PC-3 (cell line): ENCODE results near the gene ACRV1. TPM values are rescaled to one million over a fixed set of nuclear protein-coding genes. Genes with fewer than 3 reads are reported as not detected.

ENCODE experiments used
- ATAC-seq: fragments of 200-7000 bp; cut with Tn5 transposase; 2 replicates; pipeline ENCODE4 v1.9.1; 2020; ENCODE audit warnings: mild to moderate bottlenecking, moderate library complexity
- BruUV-seq: library from RNA; stranded (reverse); fragments of 400-500 nt; replicated peaks from 2 replicates; lab custom pipeline; 2021; lab: Mats Ljungman, UMichigan
- CTCF ChIA-PET: fragments of 300-600 bp; sonication (Branson Sonifier 250); formaldehyde crosslinking; loops from one replicate; lab custom pipeline; 2022; ENCODE audit warnings: antibody characterized with exemption; lab: Charles Lee
- POLR2A ChIA-PET: fragments of 300-600 bp; sonication (Branson Sonifier 250); formaldehyde crosslinking; loops from one replicate; lab custom pipeline; 2022; ENCODE audit warnings: antibody characterized with exemption; ENCODE audit not compliant: unreplicated experiment; lab: Charles Lee
- DNase-seq: peaks from one replicate; pipeline ENCODE4 v3.0.0-alpha.2; 2015
- H2AFZ ChIP-seq: fragments of 300-600 bp; sonication (generic); 2 replicates; pipeline ENCODE4 v1.6.0; 2016; ENCODE audit warnings: antibody characterized with exemption, low read length
- H3F3A ChIP-seq: fragments of 300-600 bp; sonication (generic); one replicate; pipeline ENCODE4 v1.6.0; 2017; ENCODE audit warnings: antibody characterized with exemption, low read length, control low read depth, mild to moderate bottlenecking; ENCODE audit not compliant: unreplicated experiment
- H3K27ac ChIP-seq: fragments of 300-600 bp; sonication (generic); 2 replicates; pipeline ENCODE4 v1.5.1; 2016; ENCODE audit warnings: mild to moderate bottlenecking, low read length
- H3K27me3 ChIP-seq: fragments of 300-600 bp; sonication (generic); 2 replicates; pipeline ENCODE4 v1.6.1; 2016; ENCODE audit warnings: low read length, mixed read lengths
- H3K36me3 ChIP-seq: fragments of 300-600 bp; sonication (generic); 2 replicates; pipeline ENCODE4 v1.6.1; 2016; ENCODE audit warnings: low read depth, mixed run types, low read length, mixed read lengths
- H3K4me1 ChIP-seq: fragments of 300-600 bp; sonication (generic); 2 replicates; pipeline ENCODE4 v1.5.1; 2016; ENCODE audit warnings: low read length; ENCODE audit not compliant: insufficient read depth
- H3K4me2 ChIP-seq: fragments of 300-600 bp; sonication (generic); 2 replicates; pipeline ENCODE4 v1.6.0; 2016; ENCODE audit warnings: low read length
- H3K4me3 ChIP-seq: fragments of 300-600 bp; sonication (generic); 2 replicates; pipeline ENCODE4 v1.5.1; 2016; ENCODE audit warnings: mild to moderate bottlenecking, low read length, mixed read lengths
- H3K79me2 ChIP-seq: fragments of 300-600 bp; sonication (generic); 2 replicates; pipeline ENCODE4 v1.6.1; 2017; ENCODE audit warnings: low read length, mixed read lengths
- H3K9ac ChIP-seq: fragments of 300-600 bp; sonication (generic); 2 replicates; pipeline ENCODE4 v1.6.0; 2016; ENCODE audit warnings: mild to moderate bottlenecking, low read length
- H3K9me2 ChIP-seq: fragments of 300-600 bp; sonication (generic); replicated peaks from 2 replicates; pipeline ENCODE4 v1.6.1; 2016; ENCODE audit warnings: mixed run types, low read length, mixed read lengths
- H3K9me3 ChIP-seq: fragments of 300-600 bp; sonication (generic); 2 replicates; pipeline ENCODE4 v1.6.1; 2016; ENCODE audit warnings: low read length, mixed read lengths
- H4K20me1 ChIP-seq: fragments of 300-600 bp; sonication (generic); 2 replicates; pipeline ENCODE4 v1.6.1; 2016; ENCODE audit warnings: low read length, mixed read lengths
- EZH2 ChIP-seq: fragments of 300-600 bp; sonication (generic); IDR thresholded peaks from one replicate; pipeline ENCODE4 v1.6.1; 2017; ENCODE audit warnings: antibody characterized with exemption, mild to moderate bottlenecking, low read length; ENCODE audit not compliant: unreplicated experiment
- EZH2phosphoT487 ChIP-seq: fragments of 300-600 bp; sonication (generic); IDR thresholded peaks from 2 replicates; pipeline ENCODE4 v1.6.1; 2018; ENCODE audit warnings: mild to moderate bottlenecking, antibody characterized with exemption, low read length, borderline replicate concordance
- intact Hi-C: fragments of 100-400 bp; cut with micrococcal nuclease; formaldehyde crosslinking; loops from 2 replicates; pipeline ENCODE4 v1.9.0; 2023
- total RNA-seq: library from RNA; depleted of rRNA; stranded (reverse); fragments of >200 nt; gene quantifications from 2 replicates; pipeline ENCODE4 v1.2.3, GENCODE V29; 2014
- TF ChIP-seq, protein P1 (sequence below): fragments of 300-600 bp; sonication (generic); conservative IDR thresholded peaks from 2 replicates; pipeline ENCODE4 v1.5.1; 2017; ENCODE audit warnings: antibody characterized with exemption, low read depth, mild to moderate bottlenecking, low read length

The ACRV1 gene
- total RNA-seq, 1 experiment from 2014 or later: not detected

DNA sequence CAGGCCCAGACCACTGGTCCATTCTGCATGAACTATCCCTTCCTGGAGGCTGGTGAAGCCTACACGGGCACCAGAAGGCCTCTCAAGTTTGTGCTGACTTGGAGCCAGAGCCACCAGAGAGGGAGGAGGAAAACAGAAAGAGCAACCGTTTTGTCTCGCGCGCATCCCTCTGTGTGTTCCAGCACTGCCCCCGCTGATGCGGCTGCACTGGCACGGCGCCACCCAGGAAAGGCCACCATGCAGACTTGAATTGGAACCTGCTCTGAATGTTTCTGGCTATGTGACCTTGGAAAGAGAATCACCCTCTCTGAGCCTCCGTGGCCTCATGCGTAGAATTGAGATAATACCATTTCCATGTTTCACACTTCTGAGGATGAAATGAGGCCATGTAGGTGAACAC, 7.4 kb upstream of the ACRV1 start:
- ATAC-seq: no peak
- POLR2A ChIA-PET: no interaction called here

DNA sequence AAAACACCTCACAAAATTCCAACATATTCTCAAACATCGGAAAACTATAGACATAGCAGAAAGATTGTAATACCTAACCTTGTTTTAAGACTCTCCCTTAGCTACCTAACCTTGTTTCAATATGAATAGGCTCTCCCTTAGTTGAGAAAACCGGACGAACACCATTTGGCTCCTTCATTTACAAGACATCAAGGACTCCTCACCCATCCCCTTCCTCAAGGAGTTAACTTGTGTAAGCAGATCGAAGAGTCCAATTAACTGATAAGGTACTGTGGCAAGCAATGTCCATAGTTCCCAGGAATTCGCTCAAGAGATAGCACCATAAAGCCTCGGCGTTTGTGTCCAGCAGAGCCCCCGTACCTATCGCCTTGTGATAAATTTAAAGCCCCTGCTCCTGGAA, 4.6 kb upstream of the ACRV1 start:
- no peaks in the 10 kb centered on the region for H3K79me2 ChIP-seq
- ChIA-PET POLR2A (no interaction called here), CTCF (no interaction called here)
- H2AFZ ChIP-seq: no peak overlapping the region
- ATAC-seq (no peak), DNase-seq (no peak)
- no peaks in the 10 kb centered on the region for H4K20me1 ChIP-seq
- H3K9ac ChIP-seq: no peak overlapping the region
- no peaks in the 10 kb centered on the region for H3K9me2 ChIP-seq
- no peaks in the 10 kb centered on the region for H3K4me1 ChIP-seq
- no peak overlapping the region for H3K4me2 ChIP-seq
- no peak overlapping the region for H3K27ac ChIP-seq
- H3K4me3 ChIP-seq: no peak overlapping the region
- no peaks in the 10 kb centered on the region for H3K9me3 ChIP-seq
- H3F3A ChIP-seq: no peaks in the 10 kb centered on the region
- H3K27me3 ChIP-seq: no peaks in the 10 kb centered on the region
- intact Hi-C loops: no loop called here
- BruUV-seq: no TSS peak
- no peaks in the 10 kb centered on the region for H3K36me3 ChIP-seq
- TF ChIP-seq, protein P1, sequence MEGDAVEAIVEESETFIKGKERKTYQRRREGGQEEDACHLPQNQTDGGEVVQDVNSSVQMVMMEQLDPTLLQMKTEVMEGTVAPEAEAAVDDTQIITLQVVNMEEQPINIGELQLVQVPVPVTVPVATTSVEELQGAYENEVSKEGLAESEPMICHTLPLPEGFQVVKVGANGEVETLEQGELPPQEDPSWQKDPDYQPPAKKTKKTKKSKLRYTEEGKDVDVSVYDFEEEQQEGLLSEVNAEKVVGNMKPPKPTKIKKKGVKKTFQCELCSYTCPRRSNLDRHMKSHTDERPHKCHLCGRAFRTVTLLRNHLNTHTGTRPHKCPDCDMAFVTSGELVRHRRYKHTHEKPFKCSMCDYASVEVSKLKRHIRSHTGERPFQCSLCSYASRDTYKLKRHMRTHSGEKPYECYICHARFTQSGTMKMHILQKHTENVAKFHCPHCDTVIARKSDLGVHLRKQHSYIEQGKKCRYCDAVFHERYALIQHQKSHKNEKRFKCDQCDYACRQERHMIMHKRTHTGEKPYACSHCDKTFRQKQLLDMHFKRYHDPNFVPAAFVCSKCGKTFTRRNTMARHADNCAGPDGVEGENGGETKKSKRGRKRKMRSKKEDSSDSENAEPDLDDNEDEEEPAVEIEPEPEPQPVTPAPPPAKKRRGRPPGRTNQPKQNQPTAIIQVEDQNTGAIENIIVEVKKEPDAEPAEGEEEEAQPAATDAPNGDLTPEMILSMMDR: no peak
- TF ChIP-seq EZH2phosphoT487 (no peak), EZH2 (no peak)

More for the DNA sequence above, 7.4 kb upstream of the ACRV1 start:
- H2AFZ ChIP-seq: no peak overlapping the region
- H4K20me1 ChIP-seq: no peaks in the 10 kb centered on the region
- H3K36me3 ChIP-seq: no peaks in the 10 kb centered on the region
- no peaks in the 10 kb centered on the region for H3K4me1 ChIP-seq
- H3K27ac ChIP-seq: no peak overlapping the region
- no peaks in the 10 kb centered on the region for H3F3A ChIP-seq
- TF ChIP-seq, protein P1: no peak
- TF ChIP-seq EZH2: no peak
- no peak for TF ChIP-seq EZH2phosphoT487
- no peak overlapping the region for H3K4me3 ChIP-seq
- 0 out of 2 replicates have a peak, but pooled peaks cover 3% of the 10 kb centered on the region for H3K27me3 ChIP-seq
- BruUV-seq: no TSS peak
- DNase-seq: no peak
- intact Hi-C loops: no loop called here
- CTCF ChIA-PET: no interaction called here
- no peak overlapping the region for H3K9ac ChIP-seq
- no peaks in the 10 kb centered on the region for H3K9me3 ChIP-seq
- H3K4me2 ChIP-seq: no peak overlapping the region
- H3K79me2 ChIP-seq: no peaks in the 10 kb centered on the region
- H3K9me2 ChIP-seq: no peaks in the 10 kb centered on the region

DNA sequence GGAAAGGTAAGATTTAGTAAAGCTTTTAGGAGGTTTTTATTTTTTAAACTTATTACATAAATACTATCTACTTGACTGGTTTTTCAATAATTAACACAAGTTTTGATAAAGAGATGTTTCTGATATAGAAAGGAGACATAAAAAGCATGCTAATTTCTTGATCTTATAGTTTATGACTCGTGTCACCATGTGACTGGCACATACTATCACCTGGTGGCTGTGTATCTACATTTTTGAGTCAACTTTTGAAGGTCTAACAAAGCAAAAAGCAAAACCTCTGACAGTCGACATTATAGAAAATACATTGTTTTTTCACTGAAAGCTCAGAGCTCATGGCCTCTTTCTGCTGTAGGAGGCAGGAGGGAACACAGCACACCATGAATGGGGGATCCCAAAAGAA, 810 bp downstream of the ACRV1 start:
- Histone ChIP-seq H3K27ac (no peak overlapping the region), H3K79me2 (no peaks in the 10 kb centered on the region), H3K4me2 (no peak overlapping the region), H3K4me3 (no peak overlapping the region), H3K9me3 (no peaks in the 10 kb centered on the region), H3K9me2 (no peaks in the 10 kb centered on the region), H3K4me1 (no peaks in the 10 kb centered on the region), H3K36me3 (peaks cover 8% of the 10 kb centered on the region; the same call in 1 of the 2 replicates), H4K20me1 (no peaks in the 10 kb centered on the region), H2AFZ (no peak overlapping the region), H3K9ac (no peak overlapping the region), H3F3A (no peaks in the 10 kb centered on the region), H3K27me3 (no peaks in the 10 kb centered on the region)
- TF ChIP-seq EZH2 (no peak), EZH2phosphoT487 (no peak)
- TF ChIP-seq, protein P1: no peak
- intact Hi-C loops: no loop called here
- DNase-seq (no peak), ATAC-seq (no peak)
- BruUV-seq: no TSS peak
- ChIA-PET POLR2A (no interaction called here), CTCF (no interaction called here)
